HG02798 (cell line): ENCODE data around the gene MCL1.
"Not testable (repeated sequence)": the region's sequence is repeated elsewhere in the genome, so short reads cannot be mapped to it uniquely, and the experiment has no call there.

Experiments used
- ATAC-seq: cut with Tn5 transposase; IDR thresholded peaks from one replicate; pipeline ENCODE4 v1.9.1; 2021; ENCODE audit warnings: mild to moderate bottlenecking; ENCODE audit not compliant: unreplicated experiment, poor library complexity

MCL1 gene

GRCh38 chr1:150573648-150574071 lies 5.8 kb downstream of the MCL1 start:
- ATAC-seq, result not testable (repeated sequence)

- ATAC-seq, result no peak
Measured at GRCh38 chr1:150572918-150573647, 6.3 kb downstream of the MCL1 start.

GRCh38 chr1:150568594-150568966 lies 10.8 kb downstream of the MCL1 start:
- ATAC-seq, result no peak

GRCh38 chr1:150567717-150568593 lies 11.5 kb downstream of the MCL1 start:
- ATAC-seq, result peak; percentile 20

GRCh38 chr1:150567341-150567716 lies 12.1 kb downstream of the MCL1 start:
- peak; percentile 27 for ATAC-seq

- no peak for ATAC-seq
Measured at GRCh38 chr1:150566589-150567340, 12.6 kb downstream of the MCL1 start.

GRCh38 chr1:150565240-150565991 lies 14.0 kb downstream of the MCL1 start:
- not testable (repeated sequence) for ATAC-seq

- no peak for ATAC-seq
Measured at GRCh38 chr1:150564051-150564991, 15.1 kb downstream of the MCL1 start.

GRCh38 chr1:150563340-150564038 lies 15.9 kb downstream of the MCL1 start:
- peak; percentile 18 for ATAC-seq

- ATAC-seq, result peak; percentile 47
Measured at GRCh38 chr1:150562446-150563339, 16.7 kb downstream of the MCL1 start.

- ATAC-seq, result peak; percentile 46
Measured at GRCh38 chr1:150561974-150562445, 17.4 kb downstream of the MCL1 start.

- peak; percentile 26 for ATAC-seq
Measured at GRCh38 chr1:150561254-150561973, 18.0 kb downstream of the MCL1 start.

- peak; percentile 33 for ATAC-seq
Measured at GRCh38 chr1:150560576-150561253, 18.7 kb downstream of the MCL1 start.

- ATAC-seq, result no peak
Measured at GRCh38 chr1:150560011-150560438, 19.4 kb downstream of the MCL1 start.

- ATAC-seq, result no peak
Measured at GRCh38 chr1:150559656-150560010, 19.8 kb downstream of the MCL1 start.
